Neutrophil (primary cell): ENCODE data around the gene GINS2.

ENCODE experiments used
- H3K27ac ChIP-seq: fragments of 200-600 bp; sonication (generic); 2 replicates; pipeline ENCODE4 v1.5.1; 2016; ENCODE audit warnings: mild to moderate bottlenecking, moderate library complexity
- H3K27me3 ChIP-seq: fragments of 200-600 bp; sonication (generic); 2 replicates; pipeline ENCODE4 v1.6.0; 2016; ENCODE audit warnings: mild to moderate bottlenecking
- H3K36me3 ChIP-seq: fragments of 200-600 bp; sonication (generic); 2 replicates; pipeline ENCODE4 v1.5.1; 2017
- H3K4me1 ChIP-seq, 2 experiments: fragments of 200-600 bp in 1 of 2; sonication (generic) in 1 of 2; 1 replicate in 1 of 2; 2 replicates in 1 of 2; pipeline versions ENCODE4 v1.5.1 to v1.6.1; 2013 to 2016; ENCODE audit warnings: low read depth in 1 of 2, low read length in 1 of 2, mild to moderate bottlenecking in 1 of 2, moderate library complexity in 1 of 2; ENCODE audit not compliant: control insufficient read depth in 1 of 2, insufficient read depth in 1 of 2
- H3K4me3 ChIP-seq, 2 experiments: fragments of 200-600 bp in 1 of 2; sonication (generic) in 1 of 2; 1 replicate in 1 of 2; 2 replicates in 1 of 2; pipeline ENCODE4 v1.5.1; 2013 to 2016; ENCODE audit warnings: low read depth in 1 of 2, low read length in 1 of 2, mild to moderate bottlenecking in 1 of 2, moderate library complexity in 1 of 2
- H3K9me3 ChIP-seq: fragments of 200-600 bp; sonication (generic); 2 replicates; pipeline ENCODE4 v1.5.1; 2016
- TF ChIP-seq, protein P1 (sequence below): fragments of 200-600 bp; sonication (generic); IDR thresholded peaks from 2 replicates; pipeline ENCODE4 v1.5.1; 2016; ENCODE audit warnings: antibody characterized with exemption

GINS2 gene

DNA sequence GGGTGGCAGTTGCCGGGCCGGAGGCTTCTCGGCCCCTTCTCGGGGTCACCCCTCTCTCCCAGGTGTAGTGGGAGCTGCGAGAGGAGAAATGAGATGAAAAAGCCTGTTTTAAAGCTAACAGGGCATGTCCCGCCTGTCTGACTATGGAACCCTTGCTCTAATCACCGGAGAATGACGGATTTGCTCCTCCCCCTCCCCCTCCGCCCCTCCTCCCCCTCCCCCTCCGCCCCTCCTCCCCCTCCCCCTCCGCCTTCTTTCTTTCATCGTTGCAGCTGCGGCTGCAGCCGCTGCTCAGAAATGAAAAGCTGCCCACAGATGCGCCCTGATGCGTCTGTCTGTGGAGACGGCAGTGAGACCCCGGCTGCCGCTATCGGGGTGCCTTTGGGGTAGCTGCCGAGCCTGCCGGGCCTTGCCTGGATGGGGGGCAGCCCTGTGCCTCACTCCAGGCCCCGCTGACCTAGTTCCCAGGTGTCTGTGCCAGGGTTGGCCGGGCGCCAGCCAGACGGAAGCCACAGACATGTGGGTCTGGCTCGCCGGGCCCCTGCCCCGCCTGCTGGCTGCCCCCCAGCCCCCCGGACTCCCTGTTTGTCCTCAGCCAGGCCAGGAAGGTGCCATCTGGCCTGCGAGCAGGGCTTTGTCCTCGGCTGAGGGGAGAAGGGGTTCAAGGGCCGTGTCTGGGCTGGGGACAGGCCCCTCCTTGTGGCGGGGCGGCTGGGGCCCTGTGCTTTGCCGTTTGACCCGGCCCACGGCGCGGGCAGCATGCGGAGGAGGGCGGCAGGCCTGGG, 37.7 kb downstream of the GINS2 start:
- TF ChIP-seq, protein P1, sequence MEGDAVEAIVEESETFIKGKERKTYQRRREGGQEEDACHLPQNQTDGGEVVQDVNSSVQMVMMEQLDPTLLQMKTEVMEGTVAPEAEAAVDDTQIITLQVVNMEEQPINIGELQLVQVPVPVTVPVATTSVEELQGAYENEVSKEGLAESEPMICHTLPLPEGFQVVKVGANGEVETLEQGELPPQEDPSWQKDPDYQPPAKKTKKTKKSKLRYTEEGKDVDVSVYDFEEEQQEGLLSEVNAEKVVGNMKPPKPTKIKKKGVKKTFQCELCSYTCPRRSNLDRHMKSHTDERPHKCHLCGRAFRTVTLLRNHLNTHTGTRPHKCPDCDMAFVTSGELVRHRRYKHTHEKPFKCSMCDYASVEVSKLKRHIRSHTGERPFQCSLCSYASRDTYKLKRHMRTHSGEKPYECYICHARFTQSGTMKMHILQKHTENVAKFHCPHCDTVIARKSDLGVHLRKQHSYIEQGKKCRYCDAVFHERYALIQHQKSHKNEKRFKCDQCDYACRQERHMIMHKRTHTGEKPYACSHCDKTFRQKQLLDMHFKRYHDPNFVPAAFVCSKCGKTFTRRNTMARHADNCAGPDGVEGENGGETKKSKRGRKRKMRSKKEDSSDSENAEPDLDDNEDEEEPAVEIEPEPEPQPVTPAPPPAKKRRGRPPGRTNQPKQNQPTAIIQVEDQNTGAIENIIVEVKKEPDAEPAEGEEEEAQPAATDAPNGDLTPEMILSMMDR = no peak
- Histone ChIP-seq H3K4me3 (no peak overlapping the region), H3K36me3 (peaks cover 82% of the 10 kb centered on the region), H3K27me3 (no peaks in the 10 kb centered on the region), H3K4me1 (no peaks in the 10 kb centered on the region), H3K9me3 (no peaks in the 10 kb centered on the region), H3K27ac (no peak overlapping the region)

DNA sequence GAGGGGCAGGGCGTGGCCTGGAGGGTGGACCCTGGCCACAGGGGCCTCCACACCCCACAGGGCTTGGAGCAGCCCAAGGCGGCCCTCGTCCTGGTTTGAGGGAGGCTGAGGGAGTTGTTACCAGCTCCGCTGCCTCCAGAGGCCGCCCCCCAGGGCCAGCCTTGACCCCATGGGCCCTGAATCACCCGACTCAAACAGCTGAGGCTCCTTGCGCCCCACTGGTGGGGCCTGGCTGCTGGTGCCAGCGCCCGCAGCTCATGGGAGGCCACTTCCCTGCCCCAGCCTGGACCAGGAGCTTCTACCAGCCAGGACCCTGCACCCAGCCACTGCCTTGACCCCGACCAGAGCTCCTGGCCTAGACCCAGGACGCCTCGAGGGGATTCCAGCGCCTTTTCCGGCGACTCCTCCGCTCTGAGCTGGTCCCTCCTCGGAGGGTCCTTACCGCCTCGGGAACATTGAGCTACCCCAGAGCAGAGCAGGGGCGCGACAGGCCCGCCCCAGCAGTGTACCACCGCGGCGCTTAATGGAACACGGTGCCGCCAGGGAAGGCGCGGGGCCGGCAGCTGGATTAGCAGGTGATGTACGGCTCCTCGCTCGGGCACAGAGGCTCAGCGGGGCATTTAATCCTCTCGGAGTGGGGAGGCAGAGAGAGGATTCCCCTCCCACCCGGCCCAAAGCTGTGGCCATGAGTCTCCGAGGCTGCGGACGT, 38.5 kb downstream of the GINS2 start:
- H3K4me1 ChIP-seq = peaks cover 0 to under 1% of the 10 kb centered on the region in 2 experiments
- H3K36me3 ChIP-seq = peaks cover 80% of the 10 kb centered on the region
- no peak overlapping the region for H3K27ac ChIP-seq
- TF ChIP-seq, protein P1 = no peak
- no peaks in the 10 kb centered on the region for H3K27me3 ChIP-seq
- no peak overlapping the region for H3K4me3 ChIP-seq
- no peaks in the 10 kb centered on the region for H3K9me3 ChIP-seq

DNA sequence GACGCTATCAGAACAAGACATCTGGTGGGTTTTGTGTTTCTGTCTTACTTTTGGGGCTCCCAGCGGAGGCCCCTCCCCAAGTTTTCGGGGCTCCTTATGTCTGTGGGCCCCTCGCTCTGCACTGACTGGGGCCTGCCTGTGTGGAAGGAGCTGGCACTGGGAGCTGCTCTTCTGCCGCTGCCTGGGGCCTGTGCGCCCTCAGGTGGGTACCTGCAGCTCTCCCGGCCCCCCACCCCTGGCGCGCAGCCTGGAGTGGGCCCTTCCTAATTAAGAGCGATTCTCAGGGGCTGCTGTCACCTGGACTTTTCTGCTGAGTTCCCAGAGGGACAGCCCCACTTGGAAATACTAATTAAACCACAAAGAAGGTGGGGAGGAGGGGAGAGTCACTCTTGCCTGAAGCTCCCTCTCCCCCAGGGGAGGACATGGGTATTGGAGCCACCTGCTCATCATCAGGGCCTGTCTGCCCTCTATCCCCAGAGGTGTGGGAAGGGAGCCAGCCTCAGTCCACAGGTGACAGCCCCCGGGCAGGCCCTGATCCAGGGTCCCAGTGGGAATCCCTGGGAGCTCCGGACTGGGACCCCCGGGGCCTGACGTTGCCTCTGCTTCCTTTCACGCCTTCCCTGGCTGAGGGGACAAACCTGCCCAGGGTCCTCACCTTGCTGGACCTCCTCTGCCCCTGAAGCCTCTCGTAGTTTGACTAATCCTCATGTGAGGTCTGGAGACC, 39.2 kb downstream of the GINS2 start:
- Histone ChIP-seq H3K36me3 (peaks cover 73% of the 10 kb centered on the region), H3K27ac (no peak overlapping the region), H3K4me1 (peaks cover 0 to 6% of the 10 kb centered on the region in 2 experiments), H3K27me3 (no peaks in the 10 kb centered on the region), H3K9me3 (no peaks in the 10 kb centered on the region), H3K4me3 (no peak overlapping the region)
- TF ChIP-seq, protein P1 = no peak

DNA sequence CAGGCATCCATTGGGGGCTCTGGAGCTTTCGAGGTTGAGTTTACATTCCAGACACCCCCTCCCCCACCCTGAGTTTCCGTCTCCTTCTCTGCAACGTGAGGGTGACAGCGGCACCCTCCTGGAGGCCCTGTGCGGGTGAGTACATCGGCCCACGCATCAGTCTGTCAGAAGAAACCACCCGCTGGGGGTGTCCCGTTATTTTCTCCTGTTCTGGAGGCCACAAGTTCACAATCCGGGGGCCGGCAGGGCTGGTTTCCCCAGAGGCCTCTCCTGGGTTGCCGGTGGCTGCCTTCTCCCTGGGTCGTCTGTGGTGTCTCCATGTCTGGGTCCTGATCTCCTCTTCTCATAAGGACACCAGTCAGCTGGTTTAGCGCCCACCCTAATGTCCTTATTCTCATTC, 39.9 kb downstream of the GINS2 start:
- Histone ChIP-seq H3K27me3 (no peaks in the 10 kb centered on the region), H3K36me3 (peaks cover 65% of the 10 kb centered on the region), H3K4me3 (no peak overlapping the region), H3K27ac (no peak overlapping the region), H3K9me3 (no peaks in the 10 kb centered on the region), H3K4me1 (peaks cover 0 to 6% of the 10 kb centered on the region in 2 experiments)
- TF ChIP-seq, protein P1 = no peak

DNA sequence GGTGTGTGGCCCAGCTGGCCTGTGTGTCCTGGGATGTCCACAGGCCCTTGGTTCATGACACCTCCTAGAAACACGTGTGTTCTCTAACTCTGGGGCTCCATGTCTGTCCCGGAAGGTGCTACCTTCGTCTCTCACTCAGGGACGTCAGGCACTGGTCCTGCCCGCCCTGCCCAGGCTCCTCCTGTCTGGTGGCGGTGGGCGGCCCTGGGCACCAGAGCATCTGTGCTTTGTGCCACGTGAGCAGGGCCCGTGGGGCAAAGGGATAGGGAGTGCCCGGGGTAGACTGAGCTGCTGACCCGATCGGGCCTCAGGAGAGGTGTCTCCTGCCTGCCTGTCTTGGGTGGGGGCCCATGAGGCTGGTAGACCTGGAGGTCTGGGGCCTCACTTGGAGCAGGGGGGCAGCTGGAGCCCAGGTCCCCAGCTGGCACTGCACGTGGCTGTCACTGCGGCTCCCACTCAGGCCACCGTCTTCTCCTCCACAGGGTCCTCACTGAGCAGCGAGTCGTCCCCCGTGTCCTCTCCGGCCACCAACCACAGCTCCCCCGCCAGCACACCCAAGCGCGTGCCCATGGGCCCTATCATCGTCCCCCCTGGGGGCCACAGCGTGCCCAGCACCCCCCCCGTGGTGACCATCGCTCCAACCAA, 40.6 kb downstream of the GINS2 start:
- H3K27me3 ChIP-seq = no peaks in the 10 kb centered on the region
- TF ChIP-seq, protein P1 = no peak
- no peak overlapping the region for H3K27ac ChIP-seq
- H3K36me3 ChIP-seq = peaks cover 62% of the 10 kb centered on the region
- peaks cover 5 to 6% of the 10 kb centered on the region in 2 experiments for H3K4me1 ChIP-seq
- H3K4me3 ChIP-seq = no peak overlapping the region
- H3K9me3 ChIP-seq = no peaks in the 10 kb centered on the region
